UCSD-AML1 (cell line): ENCODE data around the gene TSPYL4.

Experiments
- DNase-seq: peaks from one replicate; lab custom pipeline; 2025; ENCODE audit not compliant: unreplicated experiment; lab: John Stamatoyannopoulos, UW

The TSPYL4 gene

GRCh38 chr6:116271149-116271708 lies 17.4 kb upstream of the TSPYL4 start:
- no peak for DNase-seq

- no peak for DNase-seq
Observed at GRCh38 chr6:116268589-116269293, 14.9 kb upstream of the TSPYL4 start.

GRCh38 chr6:116267836-116268588 lies 14.1 kb upstream of the TSPYL4 start:
- DNase-seq = no peak

GRCh38 chr6:116266803-116267202 lies 12.9 kb upstream of the TSPYL4 start:
- no peak for DNase-seq

GRCh38 chr6:116265041-116265829 lies 11.4 kb upstream of the TSPYL4 start:
- DNase-seq = no peak

GRCh38 chr6:116263353-116263752 lies 9.5 kb upstream of the TSPYL4 start:
- DNase-seq = no peak

GRCh38 chr6:116258520-116258919 lies 4.6 kb upstream of the TSPYL4 start:
- no peak for DNase-seq

- DNase-seq = no peak
Observed at GRCh38 chr6:116256694-116257093, 2.8 kb upstream of the TSPYL4 start.

- DNase-seq = no peak
Observed at GRCh38 chr6:116255246-116255800, 1.4 kb upstream of the TSPYL4 start.

GRCh38 chr6:116254297-116255056 lies 602 bp upstream of the TSPYL4 start:
- DNase-seq = no peak

GRCh38 chr6:116253188-116253504 lies 729 bp downstream of the TSPYL4 start:
- DNase-seq = no peak

- DNase-seq = no peak
Observed at GRCh38 chr6:116251568-116252384, 2.1 kb downstream of the TSPYL4 start.

- no peak for DNase-seq
Observed at GRCh38 chr6:116248577-116248976, 5.3 kb downstream of the TSPYL4 start.

- no peak for DNase-seq
Observed at GRCh38 chr6:116247285-116247684, 6.6 kb downstream of the TSPYL4 start.

- no peak for DNase-seq
Observed at GRCh38 chr6:116246089-116246488, 7.8 kb downstream of the TSPYL4 start.

- DNase-seq = no peak
Observed at GRCh38 chr6:116244284-116244683, 9.6 kb downstream of the TSPYL4 start.

GRCh38 chr6:116239856-116240255 lies 14.0 kb downstream of the TSPYL4 start:
- no peak for DNase-seq

- no peak for DNase-seq
Observed at GRCh38 chr6:116239256-116239655, 14.6 kb downstream of the TSPYL4 start.

GRCh38 chr6:116238083-116238482 lies 15.8 kb downstream of the TSPYL4 start:
- no peak for DNase-seq

GRCh38 chr6:116234689-116235088 lies 19.2 kb downstream of the TSPYL4 start:
- no peak for DNase-seq
